HCT116 (cell line): Measurements from ENCODE around the gene WWOX. TPM values are rescaled to one million over a fixed set of nuclear protein-coding genes. Genes with fewer than 3 reads are reported as not detected.

Experiments
- ATAC-seq: fragments of 200-7000 bp; cut with Tn5 transposase; 2 replicates; pipeline ENCODE4 v1.9.1; 2020; ENCODE audit warnings: mild to moderate bottlenecking, moderate library complexity
- BruUV-seq: library from RNA; stranded (reverse); fragments of 400-500 nt; replicated peaks from 2 replicates; lab custom pipeline; 2021; lab: Mats Ljungman, UMichigan
- CTCF ChIA-PET: fragments of 300-600 bp; sonication (Branson Sonifier 250); formaldehyde crosslinking; loops from one replicate; lab custom pipeline; 2021; ENCODE audit warnings: antibody characterized with exemption; lab: Charles Lee
- POLR2A ChIA-PET: fragments of 300-600, 350-600 bp; sonication (Branson Sonifier 250); formaldehyde crosslinking; loops from one replicate; lab custom pipeline; 2021; ENCODE audit warnings: antibody characterized with exemption; lab: Charles Lee
- RAD21 ChIA-PET, 2 experiments: fragments of 300-600 bp; sonication (Branson Sonifier 250); formaldehyde crosslinking; loops; one replicate each; lab custom pipeline; 2023; ENCODE audit warnings: low total read pairs in 2 of 2; ENCODE audit not compliant: uncharacterized antibody in 2 of 2, unreplicated experiment in 2 of 2, low non-redundant PET in 1 of 2; lab: Charles Lee
- DNase-seq: peaks from one replicate; pipeline ENCODE4 v3.0.0-alpha.2; 2010; ENCODE audit warnings: low read depth, low spot score
- H2AFZ ChIP-seq: fragments of 200-600 bp; shearing (Covaris generic), sonication (generic); 2 replicates; pipeline ENCODE4 v1.6.1; 2017; ENCODE audit warnings: low read depth, mixed run types, mixed read lengths, antibody characterized with exemption, low read length; ENCODE audit not compliant: poor library complexity, severe bottlenecking
- H3K27ac ChIP-seq: 2 replicates; pipeline ENCODE4 v1.5.1; 2012; ENCODE audit warnings: low read depth, low read length
- H3K27me3 ChIP-seq: fragments of 200-600 bp; sonication (generic); 2 replicates; pipeline ENCODE4 v1.6.1; 2016; ENCODE audit warnings: mixed run types, low read length, mixed read lengths; ENCODE audit not compliant: insufficient read depth
- H3K36me3 ChIP-seq, 2 experiments: fragments of 200-500 bp in 1 of 2; fragments of 200-600 bp in 1 of 2; sonication (Bioruptor generic) in 1 of 2; sonication (generic) in 1 of 2; 2 replicates each; pipeline versions ENCODE4 v1.5.1 to v1.6.1; 2014 to 2016; ENCODE audit warnings: low read length in 2 of 2, inconsistent platforms in 1 of 2, mixed read lengths in 1 of 2, mixed run types in 1 of 2; ENCODE audit not compliant: insufficient read depth in 2 of 2, control insufficient read depth in 1 of 2
- H3K4me1 ChIP-seq, 2 experiments: fragments of 200-600 bp in 1 of 2; sonication (generic) in 1 of 2; 2 replicates each; pipeline versions ENCODE4 v1.5.1 to v1.6.1; 2012 to 2017; ENCODE audit warnings: low read length in 2 of 2, inconsistent platforms in 1 of 2, mild to moderate bottlenecking in 1 of 2, mixed read lengths in 1 of 2, mixed run types in 1 of 2, moderate library complexity in 1 of 2; ENCODE audit not compliant: insufficient read depth in 2 of 2, control insufficient read depth in 1 of 2
- H3K4me2 ChIP-seq: fragments of 200-600 bp; sonication (generic); 2 replicates; pipeline ENCODE4 v1.6.1; 2017; ENCODE audit warnings: mixed run types, low read length, mixed read lengths
- H3K4me3 ChIP-seq, 2 experiments: fragments of 200-600 bp in 1 of 2; sonication (generic) in 1 of 2; replicated peaks in 1 of 2; 2 replicates each; pipeline ENCODE4 v1.5.1; 2011 to 2016; ENCODE audit warnings: low read length in 2 of 2, control low read depth in 1 of 2, low read depth in 1 of 2, mild to moderate bottlenecking in 1 of 2, mixed read lengths in 1 of 2, mixed run types in 1 of 2
- H3K79me2 ChIP-seq: fragments of 200-600 bp; sonication (generic); 2 replicates; pipeline ENCODE4 v1.6.1; 2017; ENCODE audit warnings: mild to moderate bottlenecking, mixed run types, low read length, moderate library complexity, mixed read lengths; ENCODE audit not compliant: insufficient read depth
- H3K9ac ChIP-seq: fragments of 200-600 bp; sonication (generic); 2 replicates; pipeline ENCODE4 v1.6.1; 2016; ENCODE audit warnings: low read length, mixed read lengths
- H3K9me2 ChIP-seq: fragments of 200-600 bp; sonication (generic), shearing (Covaris generic); 2 replicates; pipeline ENCODE4 v1.6.1; 2017; ENCODE audit warnings: mixed run types, mild to moderate bottlenecking, moderate library complexity; ENCODE audit not compliant: insufficient read depth
- H3K9me3 ChIP-seq, 2 experiments: fragments of 200-500 bp in 1 of 2; fragments of 200-600 bp in 1 of 2; sonication (Bioruptor generic) in 1 of 2; sonication (generic) in 1 of 2; 2 replicates each; pipeline ENCODE4 v1.6.1; 2014 to 2017; ENCODE audit warnings: low read length in 2 of 2, mixed read lengths in 2 of 2, inconsistent platforms in 1 of 2, low read depth in 1 of 2, mild to moderate bottlenecking in 1 of 2, mixed run types in 1 of 2, moderate library complexity in 1 of 2; ENCODE audit not compliant: control insufficient read depth in 1 of 2, insufficient read depth in 1 of 2
- H4K20me1 ChIP-seq: fragments of 200-600 bp; sonication (generic), shearing (Covaris generic); 2 replicates; pipeline ENCODE4 v1.6.1; 2017; ENCODE audit warnings: mixed run types, mild to moderate bottlenecking, moderate library complexity; ENCODE audit not compliant: insufficient read depth
- CEBPB ChIP-seq: IDR thresholded peaks from 2 replicates; pipeline ENCODE4 v1.6.1; 2012; ENCODE audit warnings: low read depth
- EZH2phosphoT487 ChIP-seq: fragments of 200-600 bp; IDR thresholded peaks from 2 replicates; pipeline ENCODE4 v1.6.1; 2018; ENCODE audit warnings: antibody characterized with exemption, borderline replicate concordance
- JUND ChIP-seq: IDR thresholded peaks from 2 replicates; pipeline ENCODE4 v1.6.1; 2012
- MAX ChIP-seq: IDR thresholded peaks from 2 replicates; pipeline ENCODE4 v1.6.1; 2012
- SP1 ChIP-seq: IDR thresholded peaks from 2 replicates; pipeline ENCODE4 v1.6.1; 2012; ENCODE audit warnings: low read depth
- ZBTB33 ChIP-seq: IDR thresholded peaks from 2 replicates; pipeline ENCODE4 v1.6.1; 2011; ENCODE audit warnings: mild to moderate bottlenecking, low read length, moderate library complexity; ENCODE audit not compliant: insufficient replicate concordance; ENCODE audit errors: extremely low read depth
- ZFX ChIP-seq: fragments of 450-650 bp; IDR thresholded peaks from 2 replicates; pipeline ENCODE4 v1.6.1; 2017
- intact Hi-C: fragments of 100-400 bp; cut with micrococcal nuclease; formaldehyde crosslinking; loops from 2 replicates; pipeline ENCODE4 v1.10.0; 2022
- total RNA-seq: library from RNA; stranded (reverse); gene quantifications from one replicate; pipeline ENCODE4 v1.2.1, GENCODE V29; 2021; ENCODE audit not compliant: unreplicated experiment

Gene WWOX
- total RNA-seq, 1 experiment from 2014 or later, result 13.7 TPM

GRCh38 chr16:78294538-78295225 lies 195.2 kb downstream of the WWOX start:
- H3K79me2 ChIP-seq, result no peaks in the 10 kb centered on the region
- H3K4me3 ChIP-seq, result no peak overlapping the region
- RAD21 ChIA-PET, result no interaction called here
- no peak overlapping the region for H3K27ac ChIP-seq
- H4K20me1 ChIP-seq, result no peaks in the 10 kb centered on the region
- ATAC-seq, result no peak
- intact Hi-C loops, result no loop called here
- no peaks in the 10 kb centered on the region for H3K9me3 ChIP-seq
- no peak overlapping the region for H3K4me2 ChIP-seq
- H3K9me2 ChIP-seq, result no peaks in the 10 kb centered on the region
- POLR2A ChIA-PET, result no interaction called here
- CTCF ChIA-PET, result no interaction called here
- H3K36me3 ChIP-seq, result no peaks in the 10 kb centered on the region
- H3K27me3 ChIP-seq, result no peaks in the 10 kb centered on the region
- H3K4me1 ChIP-seq, result no peaks in the 10 kb centered on the region
- no peak overlapping the region for H2AFZ ChIP-seq
- no TSS peak for BruUV-seq
- DNase-seq, result no peak
- no peak overlapping the region for H3K9ac ChIP-seq
- TF ChIP-seq SP1, result no peak
- no peak for TF ChIP-seq JUND
- no peak for TF ChIP-seq ZBTB33
- TF ChIP-seq ZFX, result no peak
- no peak for TF ChIP-seq CEBPB
- no peak for TF ChIP-seq MAX
- TF ChIP-seq EZH2phosphoT487, result no peak
